Measurements from ENCODE around the gene USB1. TPM values are rescaled to one million over a fixed set of nuclear protein-coding genes. Genes with fewer than 3 reads are reported as not detected.

The USB1 gene
- total RNA-seq, 4 donors from 2014 or later, result 31.5 to 51.1 (median 33.3) TPM

DNA sequence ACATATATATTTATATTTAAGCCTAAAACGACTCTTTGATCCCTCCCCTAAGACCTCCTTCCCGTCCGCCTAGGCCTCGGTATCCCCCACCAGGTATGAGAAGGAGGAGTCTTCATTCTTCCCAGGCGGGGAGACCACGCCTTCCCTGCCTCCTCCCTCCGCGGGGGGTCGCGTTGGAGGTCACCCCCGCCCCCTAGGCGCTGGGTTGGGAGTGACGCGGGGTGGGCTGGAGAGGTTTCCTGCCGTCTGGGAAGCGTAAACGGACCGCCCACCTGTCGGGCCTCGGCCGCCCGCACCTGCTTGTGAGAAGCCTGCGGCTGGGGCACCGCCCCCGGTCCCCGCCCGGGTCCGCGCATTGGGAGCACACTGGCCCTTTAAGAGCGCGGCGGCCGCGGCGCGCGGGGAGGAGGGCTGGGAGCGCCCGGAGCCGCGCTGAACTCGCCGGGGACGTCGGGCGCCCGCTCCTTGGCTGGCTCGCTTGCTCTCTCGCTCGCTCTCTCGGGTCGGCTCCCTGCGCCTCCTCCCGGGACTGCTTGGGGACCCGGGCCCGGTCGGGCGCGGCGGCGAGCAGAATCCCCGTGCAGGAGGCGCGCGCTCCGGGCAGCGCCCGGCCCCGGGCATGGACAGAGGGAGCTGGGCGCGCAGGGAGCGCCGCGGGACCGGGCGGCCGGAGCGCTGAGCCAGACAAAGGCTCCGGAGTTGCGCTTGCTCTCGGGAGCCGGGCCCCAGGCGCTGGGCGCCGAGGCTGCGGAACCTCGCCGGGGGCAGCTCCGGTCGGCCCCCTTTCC, 24.3 kb downstream of the USB1 start, which contains the start of gene MMP15:
MMP15 (plus strand) TSS at position 404 of the 788 bp plus-strand sequence. CDS start 597 bp downstream, outside the sequence.
- intact Hi-C loops (cut with DNase I), result no loop called here
- TF ChIP-seq, protein P1, sequence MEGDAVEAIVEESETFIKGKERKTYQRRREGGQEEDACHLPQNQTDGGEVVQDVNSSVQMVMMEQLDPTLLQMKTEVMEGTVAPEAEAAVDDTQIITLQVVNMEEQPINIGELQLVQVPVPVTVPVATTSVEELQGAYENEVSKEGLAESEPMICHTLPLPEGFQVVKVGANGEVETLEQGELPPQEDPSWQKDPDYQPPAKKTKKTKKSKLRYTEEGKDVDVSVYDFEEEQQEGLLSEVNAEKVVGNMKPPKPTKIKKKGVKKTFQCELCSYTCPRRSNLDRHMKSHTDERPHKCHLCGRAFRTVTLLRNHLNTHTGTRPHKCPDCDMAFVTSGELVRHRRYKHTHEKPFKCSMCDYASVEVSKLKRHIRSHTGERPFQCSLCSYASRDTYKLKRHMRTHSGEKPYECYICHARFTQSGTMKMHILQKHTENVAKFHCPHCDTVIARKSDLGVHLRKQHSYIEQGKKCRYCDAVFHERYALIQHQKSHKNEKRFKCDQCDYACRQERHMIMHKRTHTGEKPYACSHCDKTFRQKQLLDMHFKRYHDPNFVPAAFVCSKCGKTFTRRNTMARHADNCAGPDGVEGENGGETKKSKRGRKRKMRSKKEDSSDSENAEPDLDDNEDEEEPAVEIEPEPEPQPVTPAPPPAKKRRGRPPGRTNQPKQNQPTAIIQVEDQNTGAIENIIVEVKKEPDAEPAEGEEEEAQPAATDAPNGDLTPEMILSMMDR (IDR thresholded peaks at IDR 0.05), result no peak
- TF ChIP-seq POLR2AphosphoS5 (IDR thresholded peaks at IDR 0.05), result peak in 1 of 2 donors; percentile 40
- Histone ChIP-seq H3K4me1 (peaks cover 69 to 89% (median 79%) of the 10 kb centered on the region in 4 donors), H3K36me3 (no peaks in the 10 kb centered on the region), H3K27ac (replicated peaks in 1 of 4) (peak within 1 kb of the TSS; percentile 85 to 91 (median 88)), H3K9me3 (no peaks in the 10 kb centered on the region), H3K4me3 (peak within 1 kb of the TSS; percentile 73 to 87 (median 82)), H3K27me3 (no peaks in the 10 kb centered on the region)
- WGBS, result under 1% methylated on average over 12 of the region's 90 CpGs
- no peak for DNase-seq (ENCODE audit: extremely low spot score)

DNA sequence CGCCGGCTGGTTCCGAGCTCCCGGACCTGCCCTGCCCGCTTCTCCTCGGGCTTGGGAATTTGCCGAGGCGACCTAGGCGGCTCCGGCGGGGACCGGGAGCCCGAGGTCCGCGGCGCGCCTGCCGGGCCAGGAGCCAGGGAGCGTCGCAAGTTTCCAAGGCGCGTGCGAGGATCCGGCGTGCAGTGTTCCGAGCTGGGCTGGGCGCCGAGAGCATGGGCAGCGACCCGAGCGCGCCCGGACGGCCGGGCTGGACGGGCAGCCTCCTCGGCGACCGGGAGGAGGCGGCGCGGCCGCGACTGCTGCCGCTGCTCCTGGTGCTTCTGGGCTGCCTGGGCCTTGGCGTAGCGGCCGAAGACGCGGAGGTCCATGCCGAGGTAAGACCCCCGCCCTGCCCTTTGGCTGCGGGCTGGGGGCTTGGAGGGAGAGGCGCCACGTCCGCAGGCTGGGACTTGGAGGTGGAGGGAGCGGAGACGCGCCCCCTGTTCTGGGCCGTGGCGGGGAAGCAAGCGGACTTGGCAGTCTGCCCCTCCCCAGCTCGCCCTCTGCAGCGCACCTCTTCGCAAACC, 25.0 kb downstream of the USB1 start:
- WGBS, result 0% methylated on average over 4 of the region's 65 CpGs
- DNase-seq (ENCODE audit: extremely low spot score), result no peak
- Histone ChIP-seq H3K27ac (replicated peaks in 1 of 4) (peak overlapping the region; percentile 85 to 91 (median 88)), H3K27me3 (no peaks in the 10 kb centered on the region), H3K36me3 (no peaks in the 10 kb centered on the region), H3K4me3 (peak overlapping the region; percentile 73 to 87 (median 82)), H3K9me3 (no peaks in the 10 kb centered on the region), H3K4me1 (peaks cover 76 to 89% (median 82%) of the 10 kb centered on the region in 4 donors)
- TF ChIP-seq POLR2A (IDR thresholded peaks at IDR 0.05; ENCODE audit: low read depth) (no peak), EP300 (IDR thresholded peaks at IDR 0.05) (no peak), POLR2AphosphoS5 (IDR thresholded peaks at IDR 0.05) (peak in 1 of 2 donors; percentile 2)
- TF ChIP-seq, protein P1 (IDR thresholded peaks at IDR 0.05), result peak in 1 of 3 experiments; percentile 15
- intact Hi-C loops (cut with DNase I), result no loop called here

DNA sequence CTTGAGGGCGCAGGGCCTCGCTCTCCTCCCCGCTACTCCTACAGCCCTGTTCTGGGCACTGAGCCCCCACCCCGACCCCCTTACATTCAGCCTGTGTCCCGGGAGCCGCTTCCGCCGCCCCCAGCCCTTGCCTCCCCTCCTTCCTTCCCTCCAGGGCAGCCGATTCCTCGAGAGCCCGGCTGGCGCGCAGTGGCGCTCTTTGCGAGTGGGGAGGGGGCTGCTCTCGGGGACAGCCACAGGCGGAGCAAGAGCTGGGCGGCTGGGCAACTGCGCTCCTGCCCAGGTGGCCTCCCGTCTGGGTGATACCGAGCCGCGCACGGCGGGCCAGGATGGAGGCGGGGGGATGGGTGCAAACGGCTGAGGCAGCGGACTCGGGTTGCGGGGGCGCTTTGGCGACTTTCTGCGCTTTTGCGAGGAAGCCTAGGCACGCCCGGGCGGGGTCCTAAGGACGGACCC, 25.5 kb downstream of the USB1 start:
- H3K27ac ChIP-seq (replicated peaks in 1 of 4), result peak overlapping the region; percentile 85 to 91 (median 88)
- DNase-seq (ENCODE audit: extremely low spot score), result no peak
- H3K27me3 ChIP-seq, result no peaks in the 10 kb centered on the region
- intact Hi-C loops (cut with DNase I), result no loop called here
- 0% methylated on average over 20 of the region's 38 CpGs for WGBS
- TF ChIP-seq, protein P1 (IDR thresholded peaks at IDR 0.05), result no peak
- no peak for TF ChIP-seq POLR2AphosphoS5 (IDR thresholded peaks at IDR 0.05)
- no peak for TF ChIP-seq EP300 (IDR thresholded peaks at IDR 0.05)
- H3K9me3 ChIP-seq, result no peaks in the 10 kb centered on the region
- H3K4me3 ChIP-seq, result peak overlapping the region; percentile 73 to 87 (median 82)
- peaks cover 76 to 89% (median 84%) of the 10 kb centered on the region in 4 donors for H3K4me1 ChIP-seq
- no peaks in the 10 kb centered on the region for H3K36me3 ChIP-seq

DNA sequence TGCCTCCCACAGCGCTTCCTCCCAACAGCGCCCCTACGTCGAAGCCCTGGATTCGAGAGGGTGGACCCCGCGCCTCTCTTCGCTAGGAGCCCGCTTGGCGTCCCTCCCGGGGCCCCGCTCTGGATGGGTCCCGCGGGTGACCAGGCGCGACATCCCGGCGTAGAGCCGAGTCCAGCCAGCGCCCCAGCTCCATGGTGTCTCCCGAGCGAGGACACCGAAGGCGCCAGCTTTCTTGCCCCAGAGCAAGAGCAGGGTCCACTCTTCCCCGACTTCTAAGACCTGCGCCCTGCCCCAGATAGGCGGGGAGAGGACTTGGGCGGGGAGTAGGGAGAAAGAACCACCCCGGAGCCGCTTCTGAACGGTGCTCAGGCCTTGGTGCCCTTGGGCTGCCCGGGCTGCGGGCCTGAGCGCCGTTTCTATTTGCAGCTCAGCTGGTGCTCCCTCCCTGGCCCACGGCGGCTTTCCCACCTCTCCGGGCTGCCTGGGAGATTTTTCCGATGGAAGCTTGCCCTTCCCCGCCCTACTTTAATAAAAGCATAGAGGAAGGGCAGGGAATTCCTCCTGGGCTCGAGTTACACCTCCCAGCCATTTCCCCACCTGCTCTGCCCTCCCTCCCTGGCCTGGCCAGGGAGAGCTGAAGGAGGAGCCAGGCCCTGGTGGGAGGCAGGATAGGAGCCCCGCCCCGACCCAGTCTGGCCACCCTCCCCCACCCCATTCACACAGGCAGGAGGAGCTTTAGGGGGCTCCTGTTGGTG, 26.1 kb downstream of the USB1 start:
- intact Hi-C loops (cut with DNase I), result no loop called here
- peak overlapping the region; percentile 85 to 91 (median 88) for H3K27ac ChIP-seq (replicated peaks in 1 of 4)
- TF ChIP-seq, protein P1 (IDR thresholded peaks at IDR 0.05), result no peak
- no peak for TF ChIP-seq POLR2AphosphoS5 (IDR thresholded peaks at IDR 0.05)
- no peak for DNase-seq (ENCODE audit: extremely low spot score)
- 5% methylated on average over 18 of the region's 43 CpGs for WGBS
- H3K9me3 ChIP-seq, result no peaks in the 10 kb centered on the region
- H3K4me3 ChIP-seq, result peak overlapping the region; percentile 73 to 87 (median 82)
- no peaks in the 10 kb centered on the region for H3K27me3 ChIP-seq
- peaks cover 70 to 89% (median 84%) of the 10 kb centered on the region in 4 donors for H3K4me1 ChIP-seq
- no peaks in the 10 kb centered on the region for H3K36me3 ChIP-seq
